K562 (cell line): Measurements from ENCODE around the gene RRP7A. TPM values are rescaled to one million over a fixed set of nuclear protein-coding genes. Genes with fewer than 3 reads are reported as not detected.
"Not testable (repeated sequence)": the region's sequence is repeated elsewhere in the genome, so short reads cannot be mapped to it uniquely, and the experiment has no call there.

Source experiments
- ATAC-seq: fragments of 200-7000 bp; cut with Tn5 transposase; 3 replicates; pipeline ENCODE4 v1.9.1; 2020; ENCODE audit warnings: moderate library complexity
- BruUV-seq: library from RNA; stranded (reverse); fragments of 400-500 nt; replicated peaks from 2 replicates; lab custom pipeline; 2021; lab: Mats Ljungman, UMichigan
- CTCF ChIA-PET: fragments of 300-600 bp; formaldehyde crosslinking; extraction: SDS; loops from one replicate; lab custom pipeline; 2021; ENCODE audit warnings: low intra/inter-chr PET ratio; lab: Yijun Ruan, JAX
- POLR2A ChIA-PET: fragments of 300-600, 350-650 bp; sonication (Branson Sonifier 250); formaldehyde crosslinking; extraction: SDS; loops from one replicate; lab custom pipeline; 2021; ENCODE audit warnings: antibody characterized with exemption, inconsistent platforms; lab: Yijun Ruan, JAX
- DNase-seq, 4 experiments: peaks; one replicate each; pipeline versions ENCODE4 v3.0.0 to v3.0.0-alpha.2; 2011 to 2018; ENCODE audit warnings: low spot score in 3 of 4, mixed read lengths in 3 of 4; ENCODE audit errors: extremely low read depth in 1 of 4
- FAIRE-seq: peaks from 2 replicates; lab custom pipeline; 2011; peaks lifted over from hg19 to GRCh38; lab: Jason Lieb, UNC
- H2AFZ ChIP-seq: 2 replicates; pipeline ENCODE4 v1.6.0; 2011; ENCODE audit warnings: low read depth, low read length, control low read depth, inconsistent platforms
- H3K27ac ChIP-seq: fragments of 200-600 bp; 3 replicates; pipeline ENCODE4 v1.8.0; 2011; ENCODE audit warnings: low read depth, mild to moderate bottlenecking, control low read depth, inconsistent platforms, low read length, moderate library complexity, mixed read lengths; ENCODE audit errors: extremely low read depth
- H3K27me3 ChIP-seq, 2 experiments: fragments of 300-600 bp in 1 of 2; 2 replicates in 1 of 2; 3 replicates in 1 of 2; pipeline versions ENCODE4 v1.6.0 to v1.8.0; 2011; ENCODE audit warnings: inconsistent platforms in 2 of 2, low read length in 2 of 2, mild to moderate bottlenecking in 1 of 2, mixed read lengths in 1 of 2, moderate library complexity in 1 of 2; ENCODE audit not compliant: control insufficient read depth in 2 of 2, insufficient read depth in 2 of 2
- H3K36me3 ChIP-seq: fragments of 300-600 bp; 3 replicates; pipeline ENCODE4 v1.8.0; 2011; ENCODE audit warnings: mild to moderate bottlenecking, low read length, inconsistent platforms; ENCODE audit not compliant: control insufficient read depth, insufficient read depth
- H3K4me1 ChIP-seq, 2 experiments: fragments of 200-600 bp in 1 of 2; replicated peaks in 1 of 2; 2 replicates in 1 of 2; 3 replicates in 1 of 2; pipeline versions ENCODE4 v1.5.1 to v1.8.0; 2011; ENCODE audit warnings: inconsistent platforms in 2 of 2, low read length in 2 of 2, mild to moderate bottlenecking in 1 of 2, mixed read lengths in 1 of 2, moderate library complexity in 1 of 2; ENCODE audit not compliant: control insufficient read depth in 2 of 2, insufficient read depth in 2 of 2
- H3K4me2 ChIP-seq: 2 replicates; pipeline ENCODE4 v1.6.1; 2011; ENCODE audit warnings: low read length, control low read depth, inconsistent platforms, mixed read lengths; ENCODE audit not compliant: insufficient read depth
- H3K4me3 ChIP-seq: fragments of 200-600 bp; sonication (generic), shearing (Covaris generic); 2 replicates; pipeline ENCODE4 v1.5.1; 2016; ENCODE audit warnings: control low read depth, inconsistent platforms
- H3K79me2 ChIP-seq: fragments of 200-600 bp; 3 replicates; pipeline ENCODE4 v1.8.0; 2011; ENCODE audit warnings: low read length, inconsistent platforms; ENCODE audit not compliant: control insufficient read depth, insufficient read depth
- H3K9ac ChIP-seq, 2 experiments: 2 replicates each; pipeline versions ENCODE4 v1.6.0 to v1.6.1; 2011; ENCODE audit warnings: low read depth in 2 of 2, low read length in 2 of 2, control low read depth in 1 of 2, inconsistent platforms in 1 of 2, mild to moderate bottlenecking in 1 of 2, mixed read lengths in 1 of 2; ENCODE audit not compliant: insufficient read depth in 1 of 2
- H3K9me1 ChIP-seq: one replicate; pipeline ENCODE4 v1.6.0; 2011; ENCODE audit warnings: inconsistent platforms, mild to moderate bottlenecking, low read length, moderate library complexity; ENCODE audit not compliant: control insufficient read depth, insufficient read depth
- H3K9me3 ChIP-seq: replicated peaks from 2 replicates; pipeline ENCODE4 v1.5.1; 2011; ENCODE audit warnings: low read depth, low read length, inconsistent platforms; ENCODE audit not compliant: control insufficient read depth, insufficient read depth
- H4K20me1 ChIP-seq: replicated peaks from 2 replicates; pipeline ENCODE4 v1.6.1; 2011; ENCODE audit warnings: low read length, inconsistent platforms, mixed read lengths; ENCODE audit not compliant: control insufficient read depth, insufficient read depth
- ELF4 ChIP-seq: fragments of 450-650 bp; formaldehyde crosslinking; IDR thresholded peaks from 2 replicates; pipeline ENCODE4 v1.4.0; 2022; ENCODE audit warnings: missing genetic modification characterization
- PHF8 ChIP-seq: fragments of 200-600 bp; sonication (generic); IDR thresholded peaks from 2 replicates; pipeline ENCODE4 v1.6.1; 2012; ENCODE audit warnings: mixed run types, mild to moderate bottlenecking, inconsistent platforms, low read length, moderate library complexity, borderline replicate concordance
- ZFPM2 ChIP-seq: fragments of 250-450 bp; sonication (Bioruptor Pico); IDR thresholded peaks from 2 replicates; pipeline ENCODE4 v1.5.1; 2022; ENCODE audit warnings: mild to moderate bottlenecking
- ZNF146 ChIP-seq: IDR thresholded peaks from one replicate; pipeline ENCODE4 v1.6.1; 2018; ENCODE audit warnings: missing compliant biosample characterization; ENCODE audit not compliant: unreplicated experiment
- WGBS: fragments of 100-300 bp; shearing (Covaris generic); methylation state at CpG from one replicate; pipeline ENCODE4 v1.1.6; 2016; ENCODE audit warnings: low coverage, mixed read lengths; ENCODE audit not compliant: insufficient coverage; ENCODE audit errors: missing lambda C conversion rate; 5-methylcytosine and 5-hydroxymethylcytosine counted together
- in situ Hi-C: fragments of 300-500 bp; cut with MboI; formaldehyde crosslinking; loops from 4 replicates; pipeline ENCODE4 v1.15.0; 2018; ENCODE audit warnings: inconsistent platforms, mixed read lengths
- intact Hi-C: fragments of 100-400 bp; cut with micrococcal nuclease; formaldehyde crosslinking; loops from 2 replicates; pipeline ENCODE4 v1.14.2; 2022
- polyA plus RNA-seq, 8 experiments: library from polyadenylated mRNA; depleted of rRNA in 4 of 8; stranded (reverse) in 5 of 8; unstranded in 3 of 8; fragments of >200 nt; fragmentation: Nextera tagmentation in 2 of 8; fragmentation: Illumina TruSeq in 1 of 8; extraction: Ambion mirVana in 2 of 8; extraction: Trizol in 1 of 8; gene quantifications; 2 replicates each; pipeline versions ENCODE4 v1.2.1 to v1.2.3, GENCODE V29; 2011 to 2014; ENCODE audit warnings: inconsistent platforms in 1 of 8, missing spikeins in 1 of 8
- total RNA-seq, 7 experiments: library from RNA; depleted of rRNA in 6 of 7; stranded (reverse); fragments of >200 nt in 6 of 7; fragmentation: Illumina TruSeq in 2 of 7; extraction: Trizol in 2 of 7; gene quantifications; 2 replicates each; pipeline versions ENCODE4 v1.2.1 to v1.2.3, GENCODE V29; 2011 to 2021; ENCODE audit warnings: low replicate concordance in 1 of 7
- TF ChIP-seq, protein P1 (sequence below): fragments of 250-450 bp; sonication (Bioruptor Pico); IDR thresholded peaks from 2 replicates; pipeline ENCODE4 v1.8.0; 2021; ENCODE audit warnings: borderline replicate concordance, mild to moderate bottlenecking, moderate library complexity; ENCODE audit not compliant: poor library complexity, severe bottlenecking
- TF ChIP-seq, protein P2 (sequence below): fragments of 450-650 bp; IDR thresholded peaks from 2 replicates; pipeline ENCODE4 v1.6.1; 2016; ENCODE audit warnings: borderline replicate concordance

RRP7A gene
- total and polyA plus RNA-seq, 9 of the 15 experiments (the other 6 are each of a cell fraction or from before 2014, with no cell fraction given) = 3.4 to 74.1 (median 40.3) TPM

DNA sequence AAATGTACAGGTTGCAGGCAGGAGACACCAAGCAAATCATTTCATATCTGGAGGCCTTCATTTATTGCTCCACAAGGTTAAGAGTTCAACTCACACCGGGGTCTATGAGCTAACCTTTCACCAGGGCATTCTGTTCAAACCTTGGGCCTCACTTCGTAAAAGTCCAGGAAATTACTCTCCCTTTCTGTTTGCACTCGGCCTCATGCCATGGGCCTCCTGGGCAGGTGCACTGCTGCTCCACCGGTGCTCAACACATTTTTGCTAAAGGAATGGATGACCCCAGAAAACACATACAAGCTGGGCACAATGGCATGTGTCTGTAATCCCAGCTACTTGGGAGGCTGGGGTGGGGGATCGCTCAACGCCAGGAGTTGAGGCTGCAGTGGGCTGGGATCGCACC, 16.6 kb upstream of the RRP7A start:
- peaks cover 15 to 32% of the 10 kb centered on the region in 2 experiments; a peak in 4 of 5 replicates for H3K4me1 ChIP-seq
- no peaks in the 10 kb centered on the region for H3K79me2 ChIP-seq
- ChIA-PET CTCF (no interaction called here), POLR2A (no interaction called here)
- H3K27me3 ChIP-seq = no peaks in the 10 kb centered on the region
- H3K9me1 ChIP-seq = no peaks in the 10 kb centered on the region
- intact Hi-C loops (no loop called here), in situ Hi-C loops (no loop called here)
- H3K27ac ChIP-seq = no peak overlapping the region
- BruUV-seq = no TSS peak
- ATAC-seq = no peak
- no peak overlapping the region for H3K4me3 ChIP-seq
- no peak overlapping the region for H3K4me2 ChIP-seq
- no peak for FAIRE-seq
- TF ChIP-seq, protein P1, sequence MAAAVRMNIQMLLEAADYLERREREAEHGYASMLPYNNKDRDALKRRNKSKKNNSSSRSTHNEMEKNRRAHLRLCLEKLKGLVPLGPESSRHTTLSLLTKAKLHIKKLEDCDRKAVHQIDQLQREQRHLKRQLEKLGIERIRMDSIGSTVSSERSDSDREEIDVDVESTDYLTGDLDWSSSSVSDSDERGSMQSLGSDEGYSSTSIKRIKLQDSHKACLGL (CRISPR knock-in tag) = no peak
- TF ChIP-seq ZNF146 (CRISPR knock-in tag) = no peak
- TF ChIP-seq, protein P2, sequence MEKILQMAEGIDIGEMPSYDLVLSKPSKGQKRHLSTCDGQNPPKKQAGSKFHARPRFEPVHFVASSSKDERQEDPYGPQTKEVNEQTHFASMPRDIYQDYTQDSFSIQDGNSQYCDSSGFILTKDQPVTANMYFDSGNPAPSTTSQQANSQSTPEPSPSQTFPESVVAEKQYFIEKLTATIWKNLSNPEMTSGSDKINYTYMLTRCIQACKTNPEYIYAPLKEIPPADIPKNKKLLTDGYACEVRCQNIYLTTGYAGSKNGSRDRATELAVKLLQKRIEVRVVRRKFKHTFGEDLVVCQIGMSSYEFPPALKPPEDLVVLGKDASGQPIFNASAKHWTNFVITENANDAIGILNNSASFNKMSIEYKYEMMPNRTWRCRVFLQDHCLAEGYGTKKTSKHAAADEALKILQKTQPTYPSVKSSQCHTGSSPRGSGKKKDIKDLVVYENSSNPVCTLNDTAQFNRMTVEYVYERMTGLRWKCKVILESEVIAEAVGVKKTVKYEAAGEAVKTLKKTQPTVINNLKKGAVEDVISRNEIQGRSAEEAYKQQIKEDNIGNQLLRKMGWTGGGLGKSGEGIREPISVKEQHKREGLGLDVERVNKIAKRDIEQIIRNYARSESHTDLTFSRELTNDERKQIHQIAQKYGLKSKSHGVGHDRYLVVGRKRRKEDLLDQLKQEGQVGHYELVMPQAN = no peak
- TF ChIP-seq PHF8 = no peak
- TF ChIP-seq ZFPM2 = no peak
- no peak for TF ChIP-seq ELF4 (CRISPR knock-in tag)
- H2AFZ ChIP-seq = no peak overlapping the region
- H3K36me3 ChIP-seq = no peaks in the 10 kb centered on the region
- WGBS = 68% methylated on average over 4 of the region's 7 CpGs
- no peak overlapping the region for H3K9ac ChIP-seq
- H4K20me1 ChIP-seq = no peaks in the 10 kb centered on the region
- DNase-seq = no peak
- no peaks in the 10 kb centered on the region for H3K9me3 ChIP-seq

DNA sequence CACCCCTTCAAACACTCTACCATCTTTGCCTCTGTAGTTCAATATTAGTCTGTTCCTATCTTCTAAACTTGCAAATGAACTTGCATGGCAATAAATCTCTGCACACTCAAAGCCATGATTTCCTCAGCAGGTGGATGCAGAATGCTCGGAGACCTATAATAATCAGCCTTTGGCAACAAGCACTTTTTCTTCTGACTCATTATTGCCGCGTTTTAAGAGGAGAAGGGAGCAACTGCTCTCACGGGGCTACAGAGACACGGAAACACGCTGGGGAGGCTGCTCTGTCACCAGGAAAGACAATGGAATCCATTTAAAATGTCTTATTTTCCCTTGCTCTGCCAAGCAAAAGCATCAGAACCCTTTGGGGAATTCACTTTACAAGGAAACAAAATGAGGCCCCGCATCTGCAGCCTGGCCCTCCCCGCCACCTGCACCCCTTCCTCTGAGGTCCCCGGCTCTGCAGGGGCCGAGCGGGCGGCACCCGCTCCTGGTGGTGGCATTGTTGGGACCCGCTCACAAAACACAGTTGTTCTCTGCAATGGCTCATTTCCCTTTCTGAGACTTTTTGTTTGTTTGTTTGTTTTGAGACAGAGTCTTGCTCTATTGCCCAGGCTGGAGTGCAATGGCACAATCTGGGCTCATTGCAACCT, 15.6 kb upstream of the RRP7A start:
- FAIRE-seq, H3K27ac ChIP-seq: not testable (repeated sequence)
- POLR2A ChIA-PET = interaction anchor here (0.7 kb wide), 1 partner anchor 79 kb away, joined by 3 read pairs; no protein-coding TSS in a partner anchor

More for the DNA sequence above, 15.6 kb upstream of the RRP7A start:
- H3K4me1 ChIP-seq = peaks cover 15 to 32% of the 10 kb centered on the region in 2 experiments; a peak in 4 of 5 replicates
- H3K9ac ChIP-seq, BruUV-seq, CTCF ChIA-PET, H3K9me3 ChIP-seq, H3K4me2 ChIP-seq, H3K9me1 ChIP-seq, DNase-seq, in situ Hi-C loops, H3K4me3 ChIP-seq, H2AFZ ChIP-seq, H4K20me1 ChIP-seq, H3K36me3 ChIP-seq, H3K27me3 ChIP-seq, intact Hi-C loops, ATAC-seq, H3K79me2 ChIP-seq: not testable (repeated sequence)
- WGBS = 33% methylated on average over 1 of the region's 14 CpGs
